K562 (cell line): ENCODE measurements around the gene SMAD7. TPM values are rescaled to one million over a fixed set of nuclear protein-coding genes. Genes with fewer than 3 reads are reported as not detected.

Experiments used
- ASH1L ChIP-seq: fragments of 450-650 bp; IDR thresholded peaks from 2 replicates; pipeline ENCODE4 v1.6.1; 2018; ENCODE audit warnings: borderline replicate concordance, mild to moderate bottlenecking, low read depth; ENCODE audit not compliant: partially characterized antibody
- FOXP1 ChIP-seq: sonication (generic); formaldehyde crosslinking; IDR thresholded peaks from 2 replicates; pipeline ENCODE4 v1.8.0; 2022; ENCODE audit warnings: mild to moderate bottlenecking, missing genetic modification reagents
- KDM1A ChIP-seq, 2 experiments: fragments of 450-650 bp; IDR thresholded peaks; 2 replicates each; pipeline ENCODE4 v1.6.1; 2016; ENCODE audit warnings: mild to moderate bottlenecking in 2 of 2
- PML ChIP-seq: IDR thresholded peaks from 2 replicates; pipeline ENCODE4 v1.6.1; 2012; ENCODE audit warnings: low read length, inconsistent platforms
- PTBP1 ChIP-seq: fragments of 200-400 bp; formaldehyde crosslinking; IDR thresholded peaks from 2 replicates; pipeline ENCODE4 v1.6.1; 2017; ENCODE audit warnings: low read depth, low read length
- SREBF2 ChIP-seq: sonication (generic); formaldehyde crosslinking; IDR thresholded peaks from 2 replicates; pipeline ENCODE4 v1.4.0; 2020; ENCODE audit warnings: mild to moderate bottlenecking, missing genetic modification reagents
- SRSF1 ChIP-seq: fragments of 200-400 bp; formaldehyde crosslinking; IDR thresholded peaks from 2 replicates; pipeline ENCODE4 v1.6.1; 2017; ENCODE audit warnings: mild to moderate bottlenecking, low read depth, low read length, moderate library complexity
- SUPT5H ChIP-seq: fragments of 450-650 bp; IDR thresholded peaks from 2 replicates; pipeline ENCODE4 v1.6.1; 2016
- ZBTB8A ChIP-seq: fragments of 450-650 bp; IDR thresholded peaks from 2 replicates; pipeline ENCODE4 v1.6.1; 2018; ENCODE audit warnings: mild to moderate bottlenecking, moderate library complexity; ENCODE audit not compliant: partially characterized antibody
- ZNF12 ChIP-seq: sonication (generic); formaldehyde crosslinking; IDR thresholded peaks from 2 replicates; pipeline ENCODE4 v1.4.0; 2020; ENCODE audit warnings: mild to moderate bottlenecking, missing genetic modification reagents
- ZNF79 ChIP-seq: fragments of 250-450 bp; sonication (Bioruptor Pico); IDR thresholded peaks from 2 replicates; pipeline ENCODE4 v1.4.0; 2020; ENCODE audit warnings: low read depth, mild to moderate bottlenecking, moderate library complexity
- polyA plus RNA-seq, 8 experiments: library from polyadenylated mRNA; depleted of rRNA in 4 of 8; stranded (reverse) in 5 of 8; unstranded in 3 of 8; fragments of >200 nt; fragmentation: Nextera tagmentation in 2 of 8; fragmentation: Illumina TruSeq in 1 of 8; extraction: Ambion mirVana in 2 of 8; extraction: Trizol in 1 of 8; gene quantifications; 2 replicates each; pipeline versions ENCODE4 v1.2.1 to v1.2.3, GENCODE V29; 2011 to 2014; ENCODE audit warnings: inconsistent platforms in 1 of 8, missing spikeins in 1 of 8
- total RNA-seq, 7 experiments: library from RNA; depleted of rRNA in 6 of 7; stranded (reverse); fragments of >200 nt in 6 of 7; fragmentation: Illumina TruSeq in 2 of 7; extraction: Trizol in 2 of 7; gene quantifications; 2 replicates each; pipeline versions ENCODE4 v1.2.1 to v1.2.3, GENCODE V29; 2011 to 2021; ENCODE audit warnings: low replicate concordance in 1 of 7
- TF ChIP-seq, protein P1 (sequence below): fragments of 450-650 bp; IDR thresholded peaks from 2 replicates; pipeline ENCODE4 v1.6.1; 2018; ENCODE audit warnings: mild to moderate bottlenecking, low read depth; ENCODE audit not compliant: partially characterized antibody
- TF ChIP-seq, protein P2 (sequence below): fragments of 250-450 bp; sonication (Bioruptor Pico); IDR thresholded peaks from 2 replicates; pipeline ENCODE4 v1.8.0; 2022; ENCODE audit warnings: inconsistent platforms, mild to moderate bottlenecking, moderate library complexity, borderline replicate concordance

The SMAD7 gene
- total and polyA plus RNA-seq, 9 of the 15 experiments (the other 6 are each of a cell fraction or from before 2014, with no cell fraction given), result 0.13 to 3.0 (median 1.6) TPM

DNA sequence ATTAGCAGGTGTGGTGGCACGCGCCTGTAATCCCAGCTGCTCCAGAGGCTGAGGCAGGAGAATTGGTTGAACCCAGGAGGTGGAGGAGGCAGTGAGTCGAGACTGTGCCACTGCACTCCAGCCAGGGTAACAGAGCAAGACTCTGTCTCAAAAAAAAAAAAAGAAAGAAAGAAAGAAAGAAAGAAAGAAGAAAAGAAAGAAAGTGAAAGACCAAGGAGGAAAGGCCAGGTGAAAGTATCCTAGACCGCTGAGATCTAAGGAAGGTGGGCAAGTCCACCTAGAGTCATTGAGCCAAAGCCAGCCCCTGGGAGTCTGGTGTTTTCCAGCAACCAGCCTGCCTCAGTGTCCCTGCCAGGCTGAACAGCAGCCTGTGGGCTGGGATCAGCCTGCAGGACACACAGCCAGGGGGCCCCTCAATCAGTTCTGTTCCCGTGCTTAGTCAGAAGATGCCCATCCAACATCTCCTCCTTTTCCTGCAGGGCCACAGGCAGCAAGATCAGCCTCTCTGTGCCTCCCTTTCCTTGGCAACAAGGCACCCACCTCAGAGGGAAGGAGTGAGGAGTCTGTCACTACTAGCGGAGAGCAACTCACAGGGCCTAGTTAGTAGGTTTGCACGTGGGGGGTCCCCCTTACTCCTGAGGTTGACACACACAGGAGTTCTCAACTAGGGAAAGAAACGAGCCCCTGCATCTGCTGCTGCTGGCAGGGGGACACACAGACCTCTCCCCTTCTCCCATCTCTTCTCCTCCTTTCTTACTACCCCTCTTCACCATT is 64.1 kb downstream of the SMAD7 start (continued):
- TF ChIP-seq, protein P1, sequence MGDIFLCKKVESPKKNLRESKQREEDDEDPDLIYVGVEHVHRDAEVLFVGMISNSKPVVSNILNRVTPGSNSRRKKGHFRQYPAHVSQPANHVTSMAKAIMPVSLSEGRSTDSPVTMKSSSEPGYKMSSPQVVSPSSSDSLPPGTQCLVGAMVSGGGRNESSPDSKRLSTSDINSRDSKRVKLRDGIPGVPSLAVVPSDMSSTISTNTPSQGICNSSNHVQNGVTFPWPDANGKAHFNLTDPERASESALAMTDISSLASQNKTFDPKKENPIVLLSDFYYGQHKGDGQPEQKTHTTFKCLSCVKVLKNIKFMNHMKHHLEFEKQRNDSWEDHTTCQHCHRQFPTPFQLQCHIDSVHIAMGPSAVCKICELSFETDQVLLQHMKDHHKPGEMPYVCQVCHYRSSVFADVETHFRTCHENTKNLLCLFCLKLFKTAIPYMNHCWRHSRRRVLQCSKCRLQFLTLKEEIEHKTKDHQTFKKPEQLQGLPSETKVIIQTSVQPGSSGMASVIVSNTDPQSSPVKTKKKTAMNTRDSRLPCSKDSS, result no peak
- TF ChIP-seq PTBP1, result no peak
- no peak for TF ChIP-seq SRSF1
- TF ChIP-seq ZNF79 (CRISPR knock-in tag), result no peak
- TF ChIP-seq, protein P2, sequence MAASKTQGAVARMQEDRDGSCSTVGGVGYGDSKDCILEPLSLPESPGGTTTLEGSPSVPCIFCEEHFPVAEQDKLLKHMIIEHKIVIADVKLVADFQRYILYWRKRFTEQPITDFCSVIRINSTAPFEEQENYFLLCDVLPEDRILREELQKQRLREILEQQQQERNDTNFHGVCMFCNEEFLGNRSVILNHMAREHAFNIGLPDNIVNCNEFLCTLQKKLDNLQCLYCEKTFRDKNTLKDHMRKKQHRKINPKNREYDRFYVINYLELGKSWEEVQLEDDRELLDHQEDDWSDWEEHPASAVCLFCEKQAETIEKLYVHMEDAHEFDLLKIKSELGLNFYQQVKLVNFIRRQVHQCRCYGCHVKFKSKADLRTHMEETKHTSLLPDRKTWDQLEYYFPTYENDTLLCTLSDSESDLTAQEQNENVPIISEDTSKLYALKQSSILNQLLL (CRISPR knock-in tag), result no peak
- no peak for TF ChIP-seq FOXP1
- TF ChIP-seq KDM1A (IDR thresholded peaks at IDR 0.05), result no peak
- no peak for TF ChIP-seq PML
- no peak for TF ChIP-seq SUPT5H
- no peak for TF ChIP-seq ASH1L
- TF ChIP-seq ZNF12, result no peak
- no peak for TF ChIP-seq SREBF2 (CRISPR knock-in tag)
- no peak for TF ChIP-seq ZBTB8A
